PC-9 (cell line): ENCODE measurements around the gene CDC20. TPM values are rescaled to one million over a fixed set of nuclear protein-coding genes. Genes with fewer than 3 reads are reported as not detected.

Source experiments
- BruUV-seq: library from RNA; stranded (reverse); fragments of 400-500 nt; replicated peaks from 2 replicates; lab custom pipeline; 2021; lab: Mats Ljungman, UMichigan
- CTCF ChIA-PET: fragments of 300-600 bp; sonication (Branson Sonifier 250); formaldehyde crosslinking; loops from one replicate; lab custom pipeline; 2022; ENCODE audit warnings: antibody characterized with exemption; lab: Charles Lee
- POLR2A ChIA-PET: fragments of 300-600 bp; sonication (Branson Sonifier 250); formaldehyde crosslinking; loops from one replicate; lab custom pipeline; 2022; ENCODE audit warnings: antibody characterized with exemption; ENCODE audit not compliant: unreplicated experiment; lab: Charles Lee
- DNase-seq, 2 experiments: peaks; one replicate each; pipeline versions ENCODE4 v3.0.0 to v3.0.0-alpha.2; 2015 to 2022; ENCODE audit warnings: mixed read lengths in 1 of 2
- H2AFZ ChIP-seq: fragments of 200-600 bp; sonication (generic); 2 replicates; pipeline ENCODE4 v1.8.1; 2017; ENCODE audit warnings: antibody characterized with exemption
- H3F3A ChIP-seq: fragments of 200-600 bp; sonication (generic); 2 replicates; pipeline ENCODE4 v1.8.1; 2017; ENCODE audit warnings: antibody characterized with exemption, mild to moderate bottlenecking, low read depth; ENCODE audit not compliant: insufficient read depth
- H3K27ac ChIP-seq: fragments of 200-600 bp; sonication (generic); 2 replicates; pipeline ENCODE4 v1.6.1; 2016; ENCODE audit warnings: mixed run types
- H3K27me3 ChIP-seq: fragments of 200-600 bp; sonication (generic); 2 replicates; pipeline ENCODE4 v1.6.1; 2016; ENCODE audit warnings: low read depth, mixed run types; ENCODE audit not compliant: insufficient read depth
- H3K36me3 ChIP-seq: fragments of 200-600 bp; sonication (generic); 2 replicates; pipeline ENCODE4 v1.6.1; 2016; ENCODE audit warnings: low read depth, mixed run types
- H3K4me1 ChIP-seq: fragments of 200-600 bp; sonication (generic); replicated peaks from 2 replicates; pipeline ENCODE4 v1.6.1; 2016; ENCODE audit warnings: mixed run types; ENCODE audit not compliant: insufficient read depth
- H3K4me2 ChIP-seq: fragments of 200-600 bp; sonication (generic); 2 replicates; pipeline ENCODE4 v1.6.1; 2017; ENCODE audit warnings: mixed run types
- H3K4me3 ChIP-seq: fragments of 200-600 bp; sonication (generic); 2 replicates; pipeline ENCODE4 v1.6.1; 2016; ENCODE audit warnings: mixed run types
- H3K79me2 ChIP-seq: fragments of 200-600 bp; sonication (generic); 2 replicates; pipeline ENCODE4 v1.6.1; 2017; ENCODE audit warnings: low read depth, mixed run types
- H3K9me2 ChIP-seq: fragments of 200-600 bp; sonication (generic); 2 replicates; pipeline ENCODE4 v1.8.1; 2017; ENCODE audit warnings: mild to moderate bottlenecking; ENCODE audit not compliant: insufficient read depth
- H3K9me3 ChIP-seq: fragments of 200-600 bp; sonication (generic); 2 replicates; pipeline ENCODE4 v1.8.1; 2016; ENCODE audit warnings: low read depth; ENCODE audit not compliant: insufficient read depth
- H4K20me1 ChIP-seq: fragments of 200-600 bp; sonication (generic); 2 replicates; pipeline ENCODE4 v1.8.1; 2017; ENCODE audit not compliant: insufficient read depth
- CTCF ChIP-seq: fragments of 200-600 bp; sonication (generic); conservative IDR thresholded peaks from 2 replicates; pipeline ENCODE4 v1.6.1; 2017; ENCODE audit warnings: mixed run types, antibody characterized with exemption, mild to moderate bottlenecking, moderate library complexity
- EZH2 ChIP-seq: fragments of 200-600 bp; sonication (generic); IDR thresholded peaks from 2 replicates; pipeline ENCODE4 v1.8.0; 2017; ENCODE audit warnings: antibody characterized with exemption, low read depth
- intact Hi-C: fragments of 100-400 bp; cut with micrococcal nuclease; formaldehyde crosslinking; loops from one replicate; pipeline ENCODE4 v1.10.0; 2022; ENCODE audit not compliant: unreplicated experiment
- total RNA-seq: library from RNA; stranded (reverse); gene quantifications from 2 replicates; pipeline ENCODE4 v1.2.3, GENCODE V29; 2021

CDC20 gene
- total RNA-seq, 1 experiment from 2014 or later = 229 TPM

- Histone ChIP-seq H3K27ac (peak overlapping the region; percentile 62), H2AFZ (no peak overlapping the region), H3K36me3 (no peaks in the 10 kb centered on the region), H3K79me2 (no peaks in the 10 kb centered on the region), H3K9me3 (no peaks in the 10 kb centered on the region), H3K27me3 (no peaks in the 10 kb centered on the region), H3F3A (peaks cover 50% of the 10 kb centered on the region), H3K9me2 (no peaks in the 10 kb centered on the region), H4K20me1 (no peaks in the 10 kb centered on the region), H3K4me1 (peaks cover 55% of the 10 kb centered on the region), H3K4me3 (no peak overlapping the region), H3K4me2 (peak overlapping the region; percentile 56)
- ChIA-PET POLR2A (interaction anchor here (0.6 kb wide), 3 partner anchors 14 to 574 kb away, joined by 4 to 12 read pairs (median 5); partner anchors contain the start of gene CDC20), CTCF (interaction anchor here (0.6 kb wide), 1 partner anchor 306 kb away, joined by 3 read pairs; the partner anchor contains the start of gene KDM4A)
- intact Hi-C loops = no loop called here
- TF ChIP-seq CTCF (no peak), EZH2 (no peak)
- no peak for DNase-seq
- no TSS peak for BruUV-seq
Observed at GRCh38 chr1:43344267-43344850, 14.4 kb upstream of the CDC20 start.

- ChIA-PET CTCF (no interaction called here), POLR2A (no interaction called here)
- Histone ChIP-seq H3K36me3 (no peaks in the 10 kb centered on the region), H3K27me3 (no peaks in the 10 kb centered on the region), H3K4me1 (peaks cover 62% of the 10 kb centered on the region), H2AFZ (no peak overlapping the region), H3K9me2 (no peaks in the 10 kb centered on the region), H3F3A (peaks cover 58% of the 10 kb centered on the region), H4K20me1 (no peaks in the 10 kb centered on the region), H3K4me3 (no peak overlapping the region), H3K79me2 (no peaks in the 10 kb centered on the region), H3K27ac (peak overlapping the region; percentile 62), H3K9me3 (no peaks in the 10 kb centered on the region), H3K4me2 (peak overlapping the region; percentile 56)
- peak in 1 of 2 experiments; percentile 70 for DNase-seq
- BruUV-seq = no TSS peak
- no peak for TF ChIP-seq CTCF
- intact Hi-C loops = no loop called here
Observed at GRCh38 chr1:43345120-43345519, 13.7 kb upstream of the CDC20 start.

GRCh38 chr1:43346636-43347035 lies 12.1 kb upstream of the CDC20 start:
- no peaks in the 10 kb centered on the region for H3K79me2 ChIP-seq
- H3K4me3 ChIP-seq = no peak overlapping the region
- no peak overlapping the region for H3K27ac ChIP-seq
- H3K9me3 ChIP-seq = no peaks in the 10 kb centered on the region
- no peaks in the 10 kb centered on the region for H4K20me1 ChIP-seq
- no peaks in the 10 kb centered on the region for H3K27me3 ChIP-seq
- no peak for DNase-seq
- intact Hi-C loops = no loop called here
- CTCF ChIA-PET = no interaction called here
- peaks cover 65% of the 10 kb centered on the region for H3K4me1 ChIP-seq
- H3K9me2 ChIP-seq = no peaks in the 10 kb centered on the region
- no peak overlapping the region for H3K4me2 ChIP-seq
- no TSS peak for BruUV-seq
- POLR2A ChIA-PET = interaction anchor here (0.6 kb wide), 1 partner anchor 78 kb away, joined by 5 read pairs; no protein-coding TSS in a partner anchor
- H3F3A ChIP-seq = peaks cover 66% of the 10 kb centered on the region
- H3K36me3 ChIP-seq = no peaks in the 10 kb centered on the region
- TF ChIP-seq EZH2 (no peak), CTCF (no peak)
- no peak overlapping the region for H2AFZ ChIP-seq
